GM12873 (cell line): ENCODE data around the gene SEPTIN2.

ENCODE experiments used
- TF ChIP-seq, protein P1 (sequence below): IDR thresholded peaks from 2 replicates; pipeline ENCODE4 v1.5.1; 2012; ENCODE audit warnings: low read depth, mild to moderate bottlenecking, moderate library complexity, low read length, control low read depth; ENCODE audit not compliant: insufficient read depth; ENCODE audit errors: missing control alignments

Gene SEPTIN2

DNA sequence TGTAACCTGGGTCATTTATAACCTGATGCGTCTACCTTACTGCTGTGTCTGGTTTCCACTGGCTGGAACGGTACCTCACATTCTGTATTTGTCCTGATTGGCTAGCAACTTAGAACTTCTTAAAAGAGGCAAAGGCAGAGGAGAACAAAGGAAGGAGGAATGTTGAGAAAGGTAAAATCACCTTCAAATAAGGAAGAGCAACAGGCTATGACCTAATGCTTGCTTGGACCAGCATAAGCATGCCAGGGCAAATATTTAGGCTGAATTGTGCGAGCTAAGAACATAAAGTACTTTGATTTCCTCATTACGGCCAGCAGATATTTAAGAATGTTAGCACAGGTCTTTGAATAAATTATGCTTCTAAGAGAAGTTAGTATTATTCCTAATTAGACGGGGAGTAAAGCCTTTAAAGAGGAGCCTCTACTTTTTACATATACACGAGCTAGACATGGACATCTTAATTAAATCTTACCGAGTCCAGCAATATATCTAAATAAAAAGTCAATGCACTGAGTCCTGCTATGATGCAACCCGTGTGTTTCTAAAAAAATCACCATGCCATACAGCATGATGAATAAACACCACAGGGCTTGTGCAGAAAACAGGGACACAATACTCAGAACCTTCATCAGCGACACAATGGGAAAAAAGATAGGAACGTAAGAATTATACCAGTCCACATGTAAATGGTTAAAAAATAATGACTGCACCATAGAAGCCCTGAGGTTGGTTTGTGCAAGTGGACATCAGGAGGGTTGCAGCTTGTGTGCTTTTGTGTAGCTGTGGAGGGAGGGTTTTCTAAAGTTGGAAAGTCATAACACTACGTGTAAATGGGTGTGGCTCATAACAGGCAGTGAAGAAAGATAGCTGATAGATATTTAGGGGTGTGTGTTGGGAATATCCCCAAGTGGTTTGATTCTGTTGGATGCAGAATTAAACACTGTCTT, 14.2 kb downstream of the SEPTIN2 start:
- TF ChIP-seq, protein P1, sequence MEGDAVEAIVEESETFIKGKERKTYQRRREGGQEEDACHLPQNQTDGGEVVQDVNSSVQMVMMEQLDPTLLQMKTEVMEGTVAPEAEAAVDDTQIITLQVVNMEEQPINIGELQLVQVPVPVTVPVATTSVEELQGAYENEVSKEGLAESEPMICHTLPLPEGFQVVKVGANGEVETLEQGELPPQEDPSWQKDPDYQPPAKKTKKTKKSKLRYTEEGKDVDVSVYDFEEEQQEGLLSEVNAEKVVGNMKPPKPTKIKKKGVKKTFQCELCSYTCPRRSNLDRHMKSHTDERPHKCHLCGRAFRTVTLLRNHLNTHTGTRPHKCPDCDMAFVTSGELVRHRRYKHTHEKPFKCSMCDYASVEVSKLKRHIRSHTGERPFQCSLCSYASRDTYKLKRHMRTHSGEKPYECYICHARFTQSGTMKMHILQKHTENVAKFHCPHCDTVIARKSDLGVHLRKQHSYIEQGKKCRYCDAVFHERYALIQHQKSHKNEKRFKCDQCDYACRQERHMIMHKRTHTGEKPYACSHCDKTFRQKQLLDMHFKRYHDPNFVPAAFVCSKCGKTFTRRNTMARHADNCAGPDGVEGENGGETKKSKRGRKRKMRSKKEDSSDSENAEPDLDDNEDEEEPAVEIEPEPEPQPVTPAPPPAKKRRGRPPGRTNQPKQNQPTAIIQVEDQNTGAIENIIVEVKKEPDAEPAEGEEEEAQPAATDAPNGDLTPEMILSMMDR, result no peak

DNA sequence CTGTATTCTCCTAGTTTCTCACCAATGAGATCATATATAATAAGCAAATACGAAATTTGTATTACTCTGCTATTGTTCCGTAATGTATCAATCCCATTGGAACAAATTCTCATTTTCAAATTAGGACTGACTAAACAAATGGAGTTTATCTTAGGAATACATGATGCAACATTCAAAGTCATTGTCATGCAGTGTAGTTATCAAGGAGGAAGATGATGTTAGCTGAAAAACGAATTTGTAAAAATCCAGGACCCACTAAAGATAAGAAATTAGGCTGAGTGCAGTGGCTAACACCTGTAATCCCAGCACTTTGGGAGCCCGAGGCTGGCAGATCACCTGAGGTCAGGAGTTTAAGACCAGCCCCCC, 14.9 kb downstream of the SEPTIN2 start:
- TF ChIP-seq, protein P1, result no peak

DNA sequence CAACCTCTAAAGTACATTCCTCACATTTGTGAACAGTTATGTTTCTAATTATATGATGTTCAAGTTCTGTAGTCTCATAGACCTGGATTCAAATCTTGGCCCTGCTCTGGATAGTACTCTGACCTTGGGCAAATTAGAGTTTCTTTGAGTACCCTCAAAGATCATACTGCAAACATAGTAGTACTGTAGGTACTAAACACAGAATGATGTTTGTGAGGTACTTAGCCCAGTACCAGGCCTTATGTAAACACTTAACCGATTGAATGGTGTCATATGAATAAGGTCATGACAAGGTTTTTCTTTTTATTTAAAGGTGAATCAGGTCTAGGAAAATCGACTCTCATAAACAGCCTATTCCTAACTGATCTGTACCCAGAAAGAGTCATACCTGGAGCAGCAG, 19.1 kb downstream of the SEPTIN2 start:
- TF ChIP-seq, protein P1, result no peak

DNA sequence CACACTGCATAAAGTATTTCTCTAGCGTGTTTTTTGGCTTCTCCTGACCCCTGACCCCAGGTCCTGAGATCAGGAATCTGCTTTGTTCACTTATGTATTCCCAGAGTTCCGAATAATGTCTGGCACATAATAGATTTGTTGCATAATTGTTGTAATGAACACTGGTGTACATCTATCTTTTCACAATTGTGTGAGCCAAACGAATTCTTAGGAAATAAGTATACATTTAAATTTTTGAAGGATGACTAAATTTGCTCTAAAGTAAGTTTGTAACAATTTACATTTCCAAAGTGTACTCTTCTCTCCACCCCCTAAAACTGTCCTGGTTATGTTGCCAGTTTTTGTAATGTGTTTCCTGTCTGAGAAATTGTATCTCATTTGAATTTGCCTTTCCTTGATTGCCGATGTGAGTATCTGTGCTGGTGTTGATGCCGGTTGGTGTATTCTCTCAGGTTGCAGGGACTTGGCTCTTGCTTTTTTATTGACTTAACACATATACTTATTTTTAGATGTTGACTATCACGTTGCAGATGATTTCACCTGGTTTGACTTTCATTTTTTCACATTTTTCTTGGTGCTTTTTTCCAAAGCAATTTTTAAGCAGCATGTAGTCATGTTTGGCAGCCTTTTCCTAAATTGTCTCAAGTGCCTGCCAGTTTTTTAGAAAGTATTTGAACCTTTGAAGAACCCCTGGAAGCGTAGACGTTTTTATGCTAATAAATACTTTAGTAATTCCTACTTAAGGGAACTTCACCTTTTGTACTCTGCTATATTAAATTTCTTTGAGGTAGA, 24.3 kb downstream of the SEPTIN2 start:
- TF ChIP-seq, protein P1, result no peak

DNA sequence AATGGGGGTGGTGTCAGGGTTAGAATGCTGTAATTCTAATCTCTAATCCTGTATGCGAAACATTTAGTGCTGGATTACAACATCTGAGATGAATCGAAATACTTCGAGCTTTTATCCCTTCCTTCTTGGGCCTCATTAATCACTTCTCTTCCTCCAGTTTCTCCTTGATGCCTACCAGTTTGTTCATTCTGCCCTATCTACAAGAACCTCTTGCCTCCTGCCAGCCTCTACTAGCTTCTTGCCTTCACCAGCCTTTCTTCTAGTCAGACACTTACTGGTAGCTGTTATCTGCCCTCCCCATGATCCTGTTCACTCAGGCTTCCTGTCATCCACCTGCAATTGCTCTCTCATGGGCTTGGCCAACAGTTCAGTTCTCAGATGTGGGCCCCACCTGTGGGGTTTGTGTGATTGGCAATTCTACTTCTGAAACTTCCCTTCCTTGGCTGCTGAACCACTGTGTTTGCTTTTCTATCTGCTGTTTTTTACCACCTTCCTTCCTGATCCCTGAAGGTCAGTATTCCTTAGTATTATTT, 25.0 kb downstream of the SEPTIN2 start:
- TF ChIP-seq, protein P1, result no peak

DNA sequence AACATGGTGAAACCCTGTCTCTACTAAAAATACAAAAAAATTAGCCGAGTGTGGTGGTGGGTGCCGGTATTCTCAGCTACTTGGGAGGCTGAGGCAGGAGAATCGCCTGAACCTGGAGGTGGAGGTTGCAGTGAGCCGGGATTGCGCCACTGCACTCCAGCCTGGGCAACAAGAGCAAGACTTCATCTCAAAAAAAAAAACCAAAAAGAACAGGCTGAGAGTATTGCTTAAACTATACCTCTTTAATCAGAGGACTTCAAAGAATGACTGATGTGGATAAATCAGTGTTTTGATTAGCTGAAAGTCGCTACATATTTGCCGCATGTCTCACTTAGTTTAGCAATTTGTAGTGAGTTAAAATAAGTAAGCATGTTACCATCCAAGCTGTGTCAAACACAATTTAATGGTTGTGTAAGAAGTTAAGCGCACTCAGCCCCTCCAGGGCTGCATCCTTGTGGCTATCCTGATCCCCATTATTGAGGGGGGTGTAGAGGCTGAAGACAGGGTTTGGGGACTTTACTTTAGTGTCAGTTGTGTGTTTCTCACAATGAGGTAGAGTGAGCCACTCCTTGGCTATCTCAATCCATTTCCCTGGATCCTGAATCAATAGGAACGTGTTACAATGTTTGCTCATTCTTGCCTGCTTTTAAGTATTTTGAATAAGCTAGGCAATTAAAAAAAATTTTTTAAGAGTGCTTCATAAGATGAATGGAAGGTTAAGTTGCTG, 29.4 kb downstream of the SEPTIN2 start:
- TF ChIP-seq, protein P1, result no peak
